ENCODE results near the gene ACVR1C. TPM values are rescaled to one million over a fixed set of nuclear protein-coding genes. Genes with fewer than 3 reads are reported as not detected.

ACVR1C gene
- total and polyA plus RNA-seq, 2 of the 8 experiments (the other 6 are each of a cell fraction or from before 2014, with no cell fraction given): 0.21 to 0.52 TPM

GRCh38 chr2:157592374-157592773, 36.3 kb downstream of the ACVR1C start:
- H3K9ac ChIP-seq (replicated peaks in 1 of 4; ENCODE audit: extremely low read depth in 1 of 4, low read depth in 3 of 4, low read length in 3 of 4): no peak overlapping the region
- WGBS, 2 experiments (ENCODE audit: extremely low coverage in 1 of 2, insufficient coverage in 1 of 2, insufficient read length in 1 of 2, insufficient replicate concordance in 2 of 2, low coverage in 1 of 2, low lambda C conversion rate in 2 of 2, missing lambda C conversion rate in 1 of 2): 87% methylated on average over 3 of the region's 3 CpGs; no CpG with 5 or more reads in 1 of the 2 experiments
- DNase-seq (ENCODE audit: low read depth in 1 of 2, low spot score in 2 of 2): no peak
- no peaks in the 10 kb centered on the region for H3K4me1 ChIP-seq (replicated peaks in 1 of 4; ENCODE audit: control insufficient read depth in 3 of 4, insufficient read depth in 4 of 4, low read length in 3 of 4)
- H4K5ac ChIP-seq (ENCODE audit: insufficient read length, low read depth, low read length): no peak overlapping the region
- H3K23ac ChIP-seq (ENCODE audit: insufficient read length): no peak overlapping the region
- H3K56ac ChIP-seq (replicated peaks; ENCODE audit: insufficient read length, low read depth, low read length): no peak overlapping the region
- no peaks in the 10 kb centered on the region for H3K79me2 ChIP-seq (ENCODE audit: control insufficient read depth in 1 of 2, insufficient read depth in 2 of 2, low read length in 2 of 2)
- no peak overlapping the region for H2BK5ac ChIP-seq (ENCODE audit: low read depth, low read length)
- peaks cover 0 to 5% (median 3%) of the 10 kb centered on the region in 4 experiments; a peak in 2 of 7 replicates for H3K27me3 ChIP-seq (replicated peaks in 1 of 4; ENCODE audit: control insufficient read depth in 3 of 4, extremely low read depth in 1 of 4, insufficient read depth in 3 of 4, low read length in 3 of 4)
- H2BK20ac ChIP-seq (ENCODE audit: low read length): no peak overlapping the region
- FAIRE-seq: no peak
- H4K91ac ChIP-seq (replicated peaks; ENCODE audit: insufficient read length, low read length): no peak overlapping the region
- no peak overlapping the region for H3K4me2 ChIP-seq (ENCODE audit: insufficient read depth in 1 of 2, low read depth in 2 of 2, low read length in 2 of 2)
- no peak overlapping the region for H2BK12ac ChIP-seq (ENCODE audit: low read depth, low read length)
- no peak overlapping the region for H2BK120ac ChIP-seq (replicated peaks; ENCODE audit: low read depth, low read length)
- H3K4ac ChIP-seq (replicated peaks; ENCODE audit: insufficient read length, low read depth, low read length): no peak overlapping the region
- H2BK15ac ChIP-seq (ENCODE audit: low read length): no peak overlapping the region
- H2AK5ac ChIP-seq (ENCODE audit: low read depth, low read length): no peak overlapping the region
- no peak overlapping the region for H3K18ac ChIP-seq (ENCODE audit: extremely low read depth, low read length)
- CTCF ChIA-PET (ENCODE audit: partially characterized antibody): interaction anchor here (1.3 kb wide), 1 partner anchor 10 kb away, joined by 4 read pairs; no protein-coding TSS in a partner anchor
- no peak overlapping the region for H4K8ac ChIP-seq (ENCODE audit: extremely low read depth, insufficient read depth, low read length)
- no peaks in the 10 kb centered on the region for H4K20me1 ChIP-seq (replicated peaks in 1 of 2; ENCODE audit: control insufficient read depth in 1 of 2, insufficient read depth in 2 of 2, low read length in 2 of 2)
- H3K14ac ChIP-seq (ENCODE audit: insufficient read length): no peak overlapping the region
- H3K23me2 ChIP-seq (ENCODE audit: low read depth, low read length): no peaks in the 10 kb centered on the region
- no peaks in the 10 kb centered on the region for H3K79me1 ChIP-seq (ENCODE audit: low read depth, low read length)
- H3K9me3 ChIP-seq (ENCODE audit: insufficient read depth in 2 of 2, low read depth in 1 of 2, low read length in 1 of 2): no peaks in the 10 kb centered on the region
- H3K4me3 ChIP-seq (ENCODE audit: extremely low read depth in 1 of 4, insufficient read depth in 2 of 4, low read depth in 3 of 4, low read length in 4 of 4): no peak overlapping the region
- no peak overlapping the region for H3K27ac ChIP-seq (ENCODE audit: low read depth, low read length)
- POLR2A ChIA-PET (ENCODE audit: partially characterized antibody): no interaction called here
- H2AFZ ChIP-seq (ENCODE audit: low read length): no peak overlapping the region
- H3K36me3 ChIP-seq (ENCODE audit: control insufficient read depth in 2 of 4, insufficient read depth in 4 of 4, low read length in 3 of 4): no peaks in the 10 kb centered on the region
- TF ChIP-seq ASH2L (IDR thresholded peaks at IDR 0.05; ENCODE audit: low read length) (no peak), EP300 (IDR thresholded peaks at IDR 0.05; ENCODE audit: borderline replicate concordance in 1 of 2, low read depth in 2 of 2, low read length in 2 of 2) (no peak), PHF8 (conservative IDR thresholded peaks at IDR 0.05; ENCODE audit: low read depth, low read length) (no peak), CREB1 (IDR thresholded peaks at IDR 0.05) (no peak), SRF (IDR thresholded peaks at IDR 0.05; ENCODE audit: low read depth, low read length) (no peak), ZNF274 (IDR thresholded peaks at IDR 0.05; ENCODE audit: borderline replicate concordance, extremely low read depth, low read length) (no peak), RFX5 (IDR thresholded peaks at IDR 0.05; ENCODE audit: borderline replicate concordance, low read depth, low read length) (no peak), YY1 (IDR thresholded peaks at IDR 0.05; ENCODE audit: low read depth, low read length) (no peak), FOSL1 (IDR thresholded peaks at IDR 0.05; ENCODE audit: insufficient read depth, low read depth, low read length) (no peak), MAX (IDR thresholded peaks at IDR 0.05) (no peak)
- TF ChIP-seq, protein P1, sequence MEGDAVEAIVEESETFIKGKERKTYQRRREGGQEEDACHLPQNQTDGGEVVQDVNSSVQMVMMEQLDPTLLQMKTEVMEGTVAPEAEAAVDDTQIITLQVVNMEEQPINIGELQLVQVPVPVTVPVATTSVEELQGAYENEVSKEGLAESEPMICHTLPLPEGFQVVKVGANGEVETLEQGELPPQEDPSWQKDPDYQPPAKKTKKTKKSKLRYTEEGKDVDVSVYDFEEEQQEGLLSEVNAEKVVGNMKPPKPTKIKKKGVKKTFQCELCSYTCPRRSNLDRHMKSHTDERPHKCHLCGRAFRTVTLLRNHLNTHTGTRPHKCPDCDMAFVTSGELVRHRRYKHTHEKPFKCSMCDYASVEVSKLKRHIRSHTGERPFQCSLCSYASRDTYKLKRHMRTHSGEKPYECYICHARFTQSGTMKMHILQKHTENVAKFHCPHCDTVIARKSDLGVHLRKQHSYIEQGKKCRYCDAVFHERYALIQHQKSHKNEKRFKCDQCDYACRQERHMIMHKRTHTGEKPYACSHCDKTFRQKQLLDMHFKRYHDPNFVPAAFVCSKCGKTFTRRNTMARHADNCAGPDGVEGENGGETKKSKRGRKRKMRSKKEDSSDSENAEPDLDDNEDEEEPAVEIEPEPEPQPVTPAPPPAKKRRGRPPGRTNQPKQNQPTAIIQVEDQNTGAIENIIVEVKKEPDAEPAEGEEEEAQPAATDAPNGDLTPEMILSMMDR (IDR thresholded peaks at IDR 0.05; ENCODE audit: control extremely low read depth in 1 of 3, insufficient read depth in 1 of 3, low read depth in 1 of 3, low read length in 3 of 3): no peak

All from H1 (cell line).